Measurements from ENCODE around the gene PLXNA4. TPM values are rescaled to one million over a fixed set of nuclear protein-coding genes. Genes with fewer than 3 reads are reported as not detected.

The PLXNA4 gene
- total RNA-seq, 2 donors from 2014 or later = 0.41 to 2.8 TPM

DNA sequence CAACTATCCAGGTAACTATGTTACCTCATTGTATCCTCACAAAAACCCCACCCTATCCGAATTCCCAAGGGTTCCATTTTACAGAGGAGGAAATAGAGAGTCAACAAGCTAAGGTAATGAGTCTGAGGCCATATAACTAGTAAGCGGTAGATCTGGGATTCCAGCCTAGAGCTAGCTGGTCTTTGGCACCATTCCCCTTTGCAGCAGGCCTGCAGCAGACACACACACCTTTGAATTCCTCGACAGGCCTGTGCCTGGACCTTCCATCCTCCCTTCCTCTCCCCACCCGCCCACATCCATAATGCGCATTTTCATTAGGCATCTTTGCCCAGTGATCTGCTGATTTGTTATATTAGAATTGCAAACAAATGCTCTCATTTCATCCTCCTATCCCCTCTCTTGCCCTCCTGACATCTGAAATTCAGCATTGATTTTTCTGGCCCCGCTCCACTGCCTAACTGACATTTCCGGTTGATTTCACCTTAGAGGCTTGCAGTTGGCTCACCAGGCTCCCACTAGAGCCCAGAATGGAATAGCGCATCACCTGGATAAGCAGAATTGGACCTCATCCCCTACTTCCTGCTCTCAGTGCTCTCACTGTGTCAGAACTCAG is 129.5 kb downstream of the PLXNA4 start:
- Histone ChIP-seq H3K9me3 (no peaks in the 10 kb centered on the region), H3K36me3 (no peaks in the 10 kb centered on the region), H3K4me3 (no peak overlapping the region), H3K27ac (no peak overlapping the region), H3K27me3 (replicated peaks; ENCODE audit: insufficient read depth) (no peaks in the 10 kb centered on the region), H3K4me1 (replicated peaks) (no peaks in the 10 kb centered on the region)
- DNase-seq (ENCODE audit: low spot score) = no peak
- 60% methylated on average over 8 of the region's 8 CpGs for whole genome bisulfite sequencing
- TF ChIP-seq POLR2A (IDR thresholded peaks at IDR 0.05) = no peak
- TF ChIP-seq POLR2AphosphoS5 (IDR thresholded peaks at IDR 0.05) = no peak
- TF ChIP-seq, protein P1, sequence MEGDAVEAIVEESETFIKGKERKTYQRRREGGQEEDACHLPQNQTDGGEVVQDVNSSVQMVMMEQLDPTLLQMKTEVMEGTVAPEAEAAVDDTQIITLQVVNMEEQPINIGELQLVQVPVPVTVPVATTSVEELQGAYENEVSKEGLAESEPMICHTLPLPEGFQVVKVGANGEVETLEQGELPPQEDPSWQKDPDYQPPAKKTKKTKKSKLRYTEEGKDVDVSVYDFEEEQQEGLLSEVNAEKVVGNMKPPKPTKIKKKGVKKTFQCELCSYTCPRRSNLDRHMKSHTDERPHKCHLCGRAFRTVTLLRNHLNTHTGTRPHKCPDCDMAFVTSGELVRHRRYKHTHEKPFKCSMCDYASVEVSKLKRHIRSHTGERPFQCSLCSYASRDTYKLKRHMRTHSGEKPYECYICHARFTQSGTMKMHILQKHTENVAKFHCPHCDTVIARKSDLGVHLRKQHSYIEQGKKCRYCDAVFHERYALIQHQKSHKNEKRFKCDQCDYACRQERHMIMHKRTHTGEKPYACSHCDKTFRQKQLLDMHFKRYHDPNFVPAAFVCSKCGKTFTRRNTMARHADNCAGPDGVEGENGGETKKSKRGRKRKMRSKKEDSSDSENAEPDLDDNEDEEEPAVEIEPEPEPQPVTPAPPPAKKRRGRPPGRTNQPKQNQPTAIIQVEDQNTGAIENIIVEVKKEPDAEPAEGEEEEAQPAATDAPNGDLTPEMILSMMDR (IDR thresholded peaks at IDR 0.05) = no peak
- intact Hi-C loops (cut with DNase I) = no loop called here

DNA sequence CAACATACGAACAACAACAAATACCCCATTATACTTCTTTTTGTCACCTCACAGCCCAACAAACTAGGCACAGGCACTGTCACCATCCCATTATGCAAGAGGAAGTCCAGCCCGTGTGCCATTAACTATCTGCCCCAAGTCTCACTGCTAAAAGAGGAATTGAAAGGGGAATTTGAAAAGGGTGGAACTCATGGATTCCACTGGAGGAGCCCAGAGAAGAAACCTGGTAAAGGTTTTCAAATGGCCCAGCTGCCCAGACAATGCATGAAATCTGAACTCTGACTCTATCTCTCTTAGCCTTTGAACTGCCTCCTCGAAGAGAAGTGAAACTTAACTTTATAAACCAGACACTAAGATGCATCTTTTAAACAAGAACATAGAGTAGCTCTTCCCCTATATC is 130.0 kb downstream of the PLXNA4 start:
- intact Hi-C loops (cut with DNase I) = no loop called here
- no peak for DNase-seq (ENCODE audit: low spot score)

DNA sequence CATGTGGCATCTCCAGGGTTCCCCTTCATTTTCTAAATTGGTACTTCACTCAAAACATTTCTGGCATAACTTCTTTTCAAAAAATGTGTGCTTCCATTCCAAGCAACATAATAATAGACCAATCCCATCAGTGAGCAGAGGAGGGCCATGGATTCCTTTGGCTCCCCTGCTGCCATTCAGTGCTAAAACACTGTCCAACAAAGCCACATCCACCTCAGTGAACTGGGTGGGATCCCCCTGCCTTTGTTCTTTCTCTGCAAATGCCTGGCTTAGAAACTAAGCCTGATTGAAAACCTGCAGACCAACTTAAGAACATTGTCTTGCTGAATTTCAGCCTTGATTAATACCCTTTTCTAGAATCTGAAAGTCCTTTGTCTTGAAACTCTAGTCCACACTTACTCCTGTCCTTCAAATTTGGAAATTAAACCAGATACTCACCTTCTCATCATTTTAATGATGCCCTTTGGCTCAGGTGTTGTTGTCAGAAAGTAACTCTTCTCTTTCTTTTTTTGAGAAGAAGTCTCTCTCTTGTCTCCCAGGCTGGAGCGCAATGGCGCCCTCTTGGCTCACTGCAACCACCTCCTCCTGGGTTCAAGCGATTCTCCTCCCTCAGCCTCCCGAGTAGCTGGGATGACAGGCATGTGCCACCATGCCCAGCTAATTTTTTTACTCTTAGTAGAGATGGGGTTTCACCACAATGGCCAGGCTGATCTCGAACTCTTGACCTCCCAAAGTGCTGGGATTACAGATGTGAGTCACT is 132.3 kb downstream of the PLXNA4 start:
- Histone ChIP-seq H3K27me3 (replicated peaks; ENCODE audit: insufficient read depth) (no peaks in the 10 kb centered on the region), H3K36me3 (no peaks in the 10 kb centered on the region), H3K9me3 (no peaks in the 10 kb centered on the region), H3K27ac (no peak overlapping the region), H3K4me1 (replicated peaks) (no peaks in the 10 kb centered on the region), H3K4me3 (no peak overlapping the region)
- DNase-seq (ENCODE audit: low spot score) = no peak
- TF ChIP-seq, protein P1 (IDR thresholded peaks at IDR 0.05) = no peak
- TF ChIP-seq POLR2A (IDR thresholded peaks at IDR 0.05) (no peak), POLR2AphosphoS5 (IDR thresholded peaks at IDR 0.05) (no peak)
- 89% methylated on average over 5 of the region's 5 CpGs for WGBS
- intact Hi-C loops (cut with DNase I) = no loop called here

More for the DNA sequence above, 130.0 kb downstream of the PLXNA4 start:
- Histone ChIP-seq H3K4me3 (no peak overlapping the region), H3K27ac (no peak overlapping the region), H3K9me3 (no peaks in the 10 kb centered on the region), H3K27me3 (replicated peaks; ENCODE audit: insufficient read depth) (no peaks in the 10 kb centered on the region), H3K4me1 (replicated peaks) (no peaks in the 10 kb centered on the region), H3K36me3 (no peaks in the 10 kb centered on the region)
- no peak for TF ChIP-seq POLR2AphosphoS5 (IDR thresholded peaks at IDR 0.05)
- no peak for TF ChIP-seq POLR2A (IDR thresholded peaks at IDR 0.05)
- TF ChIP-seq, protein P1 (IDR thresholded peaks at IDR 0.05) = no peak
- WGBS = 64% methylated on average over 3 of the region's 3 CpGs

DNA sequence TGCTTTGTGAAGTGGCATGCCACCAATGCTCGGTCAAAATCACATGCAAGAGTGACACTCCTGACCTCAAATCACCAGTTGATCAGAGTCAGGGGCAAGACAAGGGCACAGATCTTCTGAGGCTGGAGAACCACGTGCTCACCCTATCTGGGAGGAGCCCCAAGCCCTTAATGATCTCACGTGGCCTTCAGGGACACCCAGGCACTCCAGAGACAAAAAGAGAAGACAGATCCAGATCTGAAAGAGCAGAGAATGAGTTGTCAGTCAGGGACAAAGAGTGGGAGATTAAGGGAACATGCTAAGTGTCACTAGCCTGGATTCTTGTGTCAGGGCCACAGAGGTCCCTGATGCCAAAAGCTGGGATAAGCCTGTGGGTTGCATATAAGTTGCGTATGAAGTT is 134.3 kb downstream of the PLXNA4 start:
- no peak for DNase-seq (ENCODE audit: low spot score)

More for the DNA sequence above, 134.3 kb downstream of the PLXNA4 start:
- Histone ChIP-seq H3K4me1 (replicated peaks) (no peaks in the 10 kb centered on the region), H3K9me3 (no peaks in the 10 kb centered on the region), H3K27ac (no peak overlapping the region), H3K27me3 (replicated peaks; ENCODE audit: insufficient read depth) (no peaks in the 10 kb centered on the region), H3K4me3 (no peak overlapping the region), H3K36me3 (no peaks in the 10 kb centered on the region)
- WGBS = 84% methylated on average over 4 of the region's 4 CpGs
- TF ChIP-seq POLR2A (IDR thresholded peaks at IDR 0.05) = no peak
- TF ChIP-seq POLR2AphosphoS5 (IDR thresholded peaks at IDR 0.05) = no peak
- TF ChIP-seq, protein P1 (IDR thresholded peaks at IDR 0.05) = no peak
- intact Hi-C loops (cut with DNase I) = no loop called here

All from prostate gland (tissue), 2 donors.